ENCODE results near the gene COL1A1.

The COL1A1 gene

DNA sequence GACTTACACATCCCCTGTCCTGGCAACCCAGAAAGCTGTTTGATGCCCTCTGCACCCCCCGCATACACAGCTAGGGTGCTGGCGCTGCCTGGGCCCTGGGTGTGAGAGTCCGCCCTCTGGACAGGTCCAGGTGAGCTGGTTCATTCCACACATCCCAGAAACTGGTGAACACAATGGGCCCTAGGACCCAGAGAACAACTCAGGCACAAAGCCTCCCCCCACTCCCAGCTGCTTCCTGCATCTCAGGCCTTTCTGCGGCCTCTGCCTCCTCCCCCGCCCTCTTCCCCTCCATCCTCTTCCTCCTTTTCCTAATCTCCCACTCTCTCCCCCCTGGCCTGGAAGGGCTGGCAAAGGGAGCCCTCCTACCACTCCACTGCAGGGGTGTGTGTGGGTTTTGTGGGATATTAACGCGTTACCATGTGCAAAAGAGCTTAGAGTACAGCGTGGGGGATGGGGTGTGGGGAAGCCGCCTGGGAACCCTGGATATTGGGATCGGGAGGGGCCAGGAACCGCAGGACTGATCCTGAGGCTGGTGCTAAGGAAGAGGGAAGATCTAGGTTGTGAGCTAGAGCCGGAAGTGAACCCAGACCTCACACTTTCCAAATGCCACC, 49.4 kb downstream of the COL1A1 start:
- DNase-seq = peak; percentile 54

DNA sequence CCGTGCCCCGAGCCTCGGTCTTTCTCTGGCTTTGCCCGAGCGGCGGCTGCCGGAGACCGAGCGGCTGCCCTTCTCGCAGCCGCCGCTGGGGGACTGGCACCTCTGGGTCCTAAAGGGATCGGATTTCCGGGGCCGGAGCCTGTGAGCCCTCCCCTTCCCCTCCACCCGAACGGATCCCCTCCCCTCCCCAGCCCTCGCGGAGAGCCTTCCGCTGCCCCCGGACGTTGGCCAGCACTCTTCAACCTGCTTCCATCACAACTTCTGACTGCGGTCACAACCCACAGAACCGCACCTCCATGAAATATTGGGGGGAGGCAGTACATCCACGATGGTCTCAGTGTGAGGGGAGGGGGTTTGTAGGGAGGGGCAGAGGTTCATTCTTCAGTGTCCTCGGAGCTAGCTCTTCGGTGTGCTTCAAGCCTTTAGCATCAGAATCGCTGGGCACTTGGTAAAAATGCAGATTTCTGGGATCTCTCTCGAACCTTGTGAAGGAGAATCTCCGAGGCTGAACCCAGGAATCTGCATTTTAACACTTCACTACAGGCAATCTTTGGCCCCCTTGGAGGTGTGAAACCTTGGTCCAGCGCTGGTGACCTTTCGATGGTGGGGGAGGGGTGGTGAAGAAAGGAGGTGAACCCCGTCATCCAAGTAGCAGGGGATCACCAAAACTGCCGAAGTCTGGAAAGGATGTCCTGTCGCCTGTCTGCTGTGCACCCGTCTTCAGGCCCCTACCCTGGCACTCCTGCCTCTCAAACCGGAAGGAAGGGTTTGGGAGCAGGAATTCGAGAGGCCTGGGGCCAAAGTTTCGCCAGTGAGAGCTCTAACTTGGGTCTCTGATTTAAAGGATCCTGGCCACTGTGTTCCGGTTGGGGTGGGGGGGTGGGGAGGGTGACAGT, 50.1 kb downstream of the COL1A1 start:
- DNase-seq = peak; percentile 84

DNA sequence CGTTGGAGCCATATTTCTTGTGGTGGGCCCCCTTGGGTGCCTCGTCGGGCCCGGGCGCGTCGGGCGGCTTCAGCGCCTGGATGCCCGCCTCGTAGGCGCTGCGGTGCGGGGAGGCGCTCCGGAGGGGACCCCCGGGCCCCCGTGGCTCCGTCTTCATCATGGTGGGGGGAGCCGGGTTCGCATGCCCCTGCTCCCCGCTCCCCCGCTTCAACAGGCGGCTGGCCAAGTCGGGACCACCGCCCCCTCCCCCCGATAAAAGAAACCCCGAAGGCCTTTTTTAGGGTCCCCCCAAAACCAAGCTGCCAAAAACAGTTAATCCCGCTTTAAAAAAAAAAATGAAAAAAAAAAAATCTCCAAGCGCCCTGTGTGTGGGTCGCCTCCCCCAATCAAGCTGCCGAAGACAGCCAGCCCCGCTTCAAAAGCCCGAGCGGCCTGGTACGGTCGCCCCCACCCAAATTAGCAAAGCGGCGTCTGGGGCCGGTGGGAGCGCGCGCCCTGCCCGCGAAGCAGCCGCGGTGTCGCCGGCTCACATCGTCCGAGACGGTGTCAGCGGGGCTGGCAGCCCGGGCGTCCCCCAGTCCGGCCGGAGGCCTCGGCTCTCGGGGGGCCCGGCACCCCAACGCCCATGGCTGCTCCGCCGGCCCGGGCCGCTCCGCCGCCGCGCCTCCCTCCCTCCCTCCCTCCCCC, 50.9 kb downstream of the COL1A1 start, which contains the start of gene PPP1R9B:
Gene PPP1R9B (minus strand): TSS at position 324 of the 687 bp plus-strand sequence. CDS start 164 bp downstream, at position 160.
- DNase-seq = no peak

DNA sequence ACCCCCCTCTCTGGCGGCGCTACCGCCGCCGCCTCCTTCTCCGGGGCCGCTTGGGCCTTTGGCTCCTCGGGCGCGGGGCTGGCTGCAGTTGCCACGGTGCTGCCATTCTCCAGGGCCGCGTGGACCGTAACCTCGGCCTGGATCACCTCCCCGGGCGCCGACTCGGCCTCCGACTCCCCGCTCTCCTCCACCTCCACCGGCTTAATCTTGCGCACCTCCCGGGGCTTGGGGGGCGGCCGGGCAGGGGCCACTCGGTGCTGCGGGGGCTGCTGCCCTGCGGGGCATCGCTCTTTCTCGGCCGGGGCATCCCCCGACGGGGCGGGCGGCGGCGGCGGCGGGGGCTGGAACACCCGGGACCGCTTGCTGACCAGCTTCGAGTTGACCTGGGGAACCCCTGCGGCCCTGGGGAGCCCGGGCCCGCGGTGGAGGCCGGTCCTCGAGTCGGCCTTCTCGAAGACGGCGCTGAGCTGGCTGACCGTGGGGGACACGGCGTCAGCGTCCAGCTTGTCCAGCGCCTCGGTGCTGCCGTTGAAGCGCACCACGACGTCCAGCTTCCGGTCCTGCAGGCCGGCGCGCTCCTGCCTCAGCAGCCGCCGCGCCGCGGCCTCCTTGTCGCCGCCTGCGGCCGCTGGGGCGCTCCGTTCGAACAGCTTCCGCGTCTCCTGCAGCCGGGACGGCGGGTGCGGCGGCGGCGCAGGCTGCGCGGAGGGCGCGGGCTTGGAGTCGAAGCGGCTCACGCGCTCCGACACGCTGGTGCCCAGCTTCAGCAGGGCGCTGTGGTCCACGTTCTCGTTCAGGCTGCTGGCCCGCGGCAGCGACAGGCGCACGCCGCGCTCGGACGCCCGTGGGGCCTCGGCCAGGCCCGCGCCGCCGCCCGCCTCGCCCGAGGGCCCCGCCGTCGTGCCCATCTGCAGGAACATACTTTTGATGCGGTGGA, 51.7 kb downstream of the COL1A1 start:
- DNase-seq = peak; percentile 48

DNA sequence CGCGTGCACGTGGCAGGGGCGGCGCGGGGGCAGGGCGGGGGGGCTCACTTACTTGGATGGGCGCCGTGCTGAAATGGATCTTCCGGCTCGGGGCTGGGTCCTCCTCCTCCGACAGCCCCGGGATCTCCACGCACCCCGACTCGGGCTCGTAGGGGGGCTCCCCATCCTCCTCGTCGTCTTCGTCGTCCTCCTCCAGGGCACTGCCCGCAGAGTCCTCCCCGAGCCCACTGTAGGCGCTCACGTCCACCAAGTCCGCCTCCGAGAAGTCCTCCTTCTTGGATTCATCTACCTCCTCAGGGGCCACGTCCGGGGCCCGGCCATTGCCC, 52.4 kb downstream of the COL1A1 start:
- DNase-seq = no peak

DNA sequence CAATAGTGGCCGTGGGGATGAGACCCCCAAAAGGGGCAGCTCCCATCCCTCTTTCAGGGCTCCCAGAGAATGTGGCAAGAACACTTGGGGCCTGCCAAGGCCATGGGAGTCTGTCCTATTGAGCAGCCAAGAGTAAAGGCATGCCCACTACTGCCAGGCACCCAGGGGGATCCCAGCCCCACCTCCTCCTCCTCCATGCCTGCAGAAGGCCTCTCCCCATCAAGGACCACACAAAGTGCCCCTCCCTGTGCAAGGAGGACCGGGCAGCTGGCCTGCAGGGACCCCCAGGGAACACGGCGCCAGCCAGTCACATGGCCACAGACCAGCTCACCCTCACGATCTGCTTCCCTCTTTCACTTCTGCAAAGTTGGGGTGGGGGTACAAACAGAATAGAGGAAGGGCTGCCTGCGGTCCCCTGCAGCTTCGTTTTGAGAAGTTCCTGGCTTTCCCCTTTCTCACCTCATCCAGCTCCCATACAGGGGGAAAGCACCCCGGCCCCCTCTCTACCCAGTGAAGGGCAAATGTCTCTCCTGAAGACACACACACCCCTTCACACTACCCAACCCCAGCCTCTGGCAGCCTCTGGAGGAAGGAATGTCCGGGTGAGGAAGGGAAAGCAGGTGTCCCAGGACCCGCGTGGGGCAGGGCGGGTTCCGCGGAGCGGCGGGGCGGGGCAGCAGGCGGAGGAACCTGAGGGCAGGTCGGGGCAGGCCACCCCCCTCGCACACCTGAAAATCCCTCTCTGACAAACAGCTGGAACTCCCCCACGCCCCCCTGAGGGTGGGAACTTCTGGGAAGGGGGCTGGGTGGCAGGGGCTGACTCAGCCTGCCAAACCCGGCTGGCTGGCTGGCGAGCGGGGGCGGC, 53.0 kb downstream of the COL1A1 start:
- peak; percentile 42 for DNase-seq

DNA sequence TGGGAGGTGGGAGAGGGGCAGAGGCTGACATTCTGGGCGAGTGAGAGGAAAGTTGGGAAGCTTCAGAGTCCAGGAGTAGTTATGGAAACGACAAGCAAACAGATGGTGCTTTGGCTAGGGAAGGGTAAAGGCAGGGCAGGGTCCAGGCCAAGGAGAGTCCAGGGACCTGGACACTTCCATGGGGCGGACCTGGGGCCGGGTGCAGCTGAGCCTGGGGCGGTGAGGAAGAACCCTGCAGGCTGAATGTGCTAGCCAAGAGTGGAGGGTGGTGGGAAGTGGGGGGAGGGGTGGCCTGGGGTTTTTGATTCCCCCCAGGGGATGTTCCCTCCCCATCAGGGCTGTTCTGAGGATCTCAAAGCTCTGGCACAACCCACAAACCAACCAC, 53.6 kb downstream of the COL1A1 start:
- DNase-seq = no peak

DNA sequence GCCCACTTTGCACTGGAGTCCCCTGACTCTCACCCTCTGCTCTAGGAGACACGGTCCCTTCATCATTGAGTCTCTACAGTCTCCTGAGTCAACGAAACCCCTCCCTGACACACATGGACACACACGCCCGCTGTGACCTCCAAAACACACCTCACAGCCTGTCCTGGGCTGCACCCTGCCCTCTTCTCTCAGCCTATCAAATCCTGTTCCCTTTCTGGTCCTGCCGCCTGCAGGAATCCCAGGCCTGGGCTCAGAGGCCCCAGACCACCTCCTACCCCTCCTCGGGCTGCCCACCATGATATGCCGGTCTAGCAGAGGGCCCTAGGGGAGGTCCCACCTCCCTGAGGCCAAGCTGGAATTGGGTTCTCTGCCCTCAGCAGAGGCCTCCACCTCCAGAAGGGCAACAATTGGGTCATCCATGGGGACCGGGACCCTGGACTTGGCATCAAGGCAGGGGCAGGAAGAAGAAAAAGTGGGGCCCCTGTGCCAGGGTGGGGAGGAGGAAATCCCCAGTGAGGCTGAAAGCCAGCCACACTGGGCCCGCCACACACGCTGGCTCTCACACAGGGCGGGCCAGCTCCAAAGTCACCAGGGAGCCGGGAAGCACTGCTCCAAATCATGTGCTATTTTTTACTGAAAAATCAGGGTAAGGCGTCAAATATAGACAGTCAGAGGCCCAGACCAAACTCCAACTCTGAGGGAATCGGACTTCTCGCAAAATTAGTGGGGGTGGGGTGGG, 54.3 kb downstream of the COL1A1 start:
- no peak for DNase-seq

DNA sequence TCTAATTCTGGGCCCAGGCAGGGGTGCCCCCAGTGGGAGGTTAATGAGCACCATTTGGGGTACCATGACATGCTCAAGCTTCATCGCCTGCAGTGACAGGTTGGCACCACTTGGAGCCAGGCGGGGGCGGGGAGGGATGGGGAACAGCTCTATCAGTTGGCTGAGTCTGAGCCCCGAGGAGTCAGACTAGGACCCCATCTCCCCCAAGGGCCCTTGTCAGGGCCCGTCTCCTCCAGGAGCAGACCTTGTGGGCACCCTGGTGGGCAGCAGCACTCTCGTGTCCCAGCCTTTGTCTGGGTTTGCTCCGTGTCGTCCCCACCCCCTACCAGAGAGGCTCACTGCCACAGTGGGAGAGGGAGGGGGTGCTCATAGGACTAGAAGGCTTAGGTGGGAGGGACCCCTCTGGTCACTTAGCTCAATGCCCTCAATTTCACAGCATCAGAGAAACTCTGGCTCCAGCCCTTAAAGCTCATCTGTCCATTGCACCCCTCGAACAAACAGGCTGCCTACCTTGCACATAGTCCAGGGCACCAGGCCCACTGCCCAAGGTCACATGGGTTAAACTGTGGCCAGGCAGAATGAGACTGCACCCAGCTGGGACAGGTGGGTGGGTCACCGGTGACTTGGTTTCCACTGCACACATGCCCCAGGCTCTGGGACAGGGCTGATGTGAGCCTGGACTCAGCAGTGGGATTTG, 55.1 kb downstream of the COL1A1 start:
- DNase-seq = no peak

DNA sequence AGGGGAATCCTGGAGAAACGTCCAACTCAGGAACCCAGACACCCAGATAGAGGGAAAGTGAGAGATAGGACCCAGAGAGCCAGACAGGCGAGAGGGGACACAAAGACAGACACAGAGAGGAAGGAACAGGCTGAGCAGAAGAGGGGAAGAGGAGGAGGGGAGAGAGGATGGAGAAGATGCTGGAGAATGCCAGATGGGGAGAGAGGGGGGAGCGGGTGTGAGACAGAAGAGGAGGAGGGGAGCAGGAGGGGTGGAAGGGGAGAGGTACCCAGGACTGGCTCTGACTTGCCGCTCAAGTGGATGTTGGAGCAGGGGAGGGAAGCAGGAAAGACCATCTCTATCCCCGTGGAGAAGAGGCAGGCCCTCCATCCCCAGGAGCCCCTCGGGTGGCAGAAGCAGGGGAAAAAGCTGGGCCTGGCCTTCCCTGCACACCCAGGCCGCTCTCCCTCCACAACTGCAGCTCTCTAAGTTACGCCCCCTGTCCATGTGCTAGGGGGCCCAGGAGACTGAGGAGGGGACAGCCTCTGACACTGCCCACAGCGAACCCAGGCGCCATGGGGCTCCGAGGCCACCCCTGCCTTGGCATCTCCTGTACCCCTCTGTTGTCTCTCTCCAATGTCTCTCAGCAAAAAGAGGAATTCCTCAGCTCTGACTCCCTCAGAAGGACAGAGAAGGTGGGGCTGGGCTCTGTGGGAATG, 55.8 kb downstream of the COL1A1 start:
- no peak for DNase-seq

DNA sequence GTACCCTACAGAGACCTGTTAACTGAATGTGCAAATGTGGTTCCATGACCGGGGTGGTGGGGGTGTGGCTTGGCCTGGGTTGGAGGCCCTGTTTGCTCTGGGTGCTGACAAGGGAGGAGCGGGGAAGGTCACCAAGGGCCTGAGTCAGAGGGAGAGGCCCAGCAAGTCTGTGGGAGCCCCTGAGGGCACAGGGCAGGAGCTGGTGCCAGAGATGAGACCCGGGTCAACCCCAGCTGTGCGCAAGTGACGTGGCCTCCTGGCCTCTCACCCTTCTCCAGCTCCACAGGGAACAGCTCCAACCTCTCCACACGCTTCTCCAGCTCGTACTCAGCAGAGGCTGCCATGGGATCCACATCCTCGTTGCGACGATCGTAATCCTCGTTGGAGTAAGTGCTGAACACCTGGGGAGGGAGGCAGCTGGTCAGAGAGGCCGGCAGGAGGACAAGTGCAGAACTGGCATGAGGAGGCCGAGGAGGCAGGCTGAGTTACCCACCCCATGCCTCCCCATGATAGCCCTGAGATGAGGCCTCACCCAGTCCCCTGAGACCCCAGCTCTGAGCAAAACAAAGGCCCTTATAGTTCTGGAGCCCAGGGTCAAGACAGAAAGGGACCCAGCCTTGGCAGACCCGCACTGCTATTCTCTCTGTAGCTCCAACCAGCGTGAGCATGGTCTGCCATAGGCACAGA, 56.4 kb downstream of the COL1A1 start:
- no peak for DNase-seq

DNA sequence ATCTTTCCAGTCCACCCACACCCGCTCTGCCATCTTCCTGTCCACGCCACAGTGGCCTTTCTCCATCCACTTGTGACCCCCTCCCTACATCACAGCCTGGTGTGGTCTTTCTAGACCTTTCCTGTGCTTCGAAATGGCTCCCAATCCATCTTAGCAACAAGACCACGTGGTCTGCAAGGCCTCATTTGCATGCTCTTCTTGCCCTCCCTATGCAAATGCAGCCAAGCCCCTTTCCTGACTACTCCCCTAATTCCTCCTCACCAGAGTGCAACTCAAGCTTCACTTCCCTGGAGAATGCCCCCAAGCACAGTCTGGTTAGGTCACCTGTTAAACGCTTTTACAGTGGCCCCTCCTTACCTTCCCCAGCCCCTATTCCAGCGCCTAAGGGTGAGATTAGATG, 57.1 kb downstream of the COL1A1 start:
- DNase-seq = no peak

DNA sequence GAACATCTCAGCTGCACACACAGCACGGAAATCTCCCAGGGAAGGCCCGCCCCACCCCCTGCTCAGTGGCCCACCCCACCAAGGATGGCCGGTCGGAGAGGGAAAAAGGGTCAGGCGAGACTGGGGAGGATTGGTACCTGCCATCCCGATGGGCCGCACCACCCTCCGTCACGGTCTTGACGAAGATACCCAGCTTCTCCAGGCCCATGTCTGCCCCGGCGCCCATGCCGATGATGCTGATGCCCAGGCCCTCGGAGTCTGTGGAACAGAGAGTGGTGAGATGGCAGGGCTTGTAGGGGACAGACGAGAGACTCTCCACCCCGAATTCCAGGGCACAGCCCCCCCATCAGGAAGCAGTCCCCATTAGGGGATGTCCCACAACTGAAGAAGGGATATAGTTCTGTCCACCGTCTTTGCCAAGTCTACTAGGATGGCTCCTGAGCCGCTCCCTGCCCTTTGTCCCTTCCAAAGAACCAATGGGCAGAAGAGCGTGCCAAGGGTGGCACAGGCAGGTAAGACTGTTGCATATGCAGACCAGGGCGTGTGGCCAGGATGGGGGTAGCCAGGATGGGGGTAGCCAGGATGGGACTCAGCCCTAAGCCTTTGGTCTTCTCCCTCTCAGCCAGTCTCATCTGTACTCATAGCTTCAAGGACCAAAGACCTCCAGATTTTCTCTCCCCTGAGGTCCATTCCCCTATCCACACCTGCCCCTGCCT, 57.8 kb downstream of the COL1A1 start:
- no peak for DNase-seq

DNA sequence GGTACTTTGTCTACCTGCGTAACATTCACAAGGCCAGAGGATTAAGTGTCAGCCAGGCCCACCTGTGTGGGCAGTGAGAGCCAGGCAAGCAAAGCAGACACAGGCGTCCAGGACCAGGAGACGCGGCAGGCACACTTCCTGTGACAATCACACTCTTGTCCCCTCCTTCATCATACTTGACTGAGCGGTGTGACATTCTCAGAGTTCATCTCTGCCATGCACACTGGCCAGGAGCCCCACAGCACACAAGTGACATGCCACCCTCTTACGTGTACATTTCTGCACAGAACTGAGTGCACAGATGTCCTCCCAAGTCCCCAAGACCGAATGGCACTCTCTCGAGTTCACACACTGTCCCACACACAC, 59.7 kb downstream of the COL1A1 start:
- DNase-seq = no peak

DNA sequence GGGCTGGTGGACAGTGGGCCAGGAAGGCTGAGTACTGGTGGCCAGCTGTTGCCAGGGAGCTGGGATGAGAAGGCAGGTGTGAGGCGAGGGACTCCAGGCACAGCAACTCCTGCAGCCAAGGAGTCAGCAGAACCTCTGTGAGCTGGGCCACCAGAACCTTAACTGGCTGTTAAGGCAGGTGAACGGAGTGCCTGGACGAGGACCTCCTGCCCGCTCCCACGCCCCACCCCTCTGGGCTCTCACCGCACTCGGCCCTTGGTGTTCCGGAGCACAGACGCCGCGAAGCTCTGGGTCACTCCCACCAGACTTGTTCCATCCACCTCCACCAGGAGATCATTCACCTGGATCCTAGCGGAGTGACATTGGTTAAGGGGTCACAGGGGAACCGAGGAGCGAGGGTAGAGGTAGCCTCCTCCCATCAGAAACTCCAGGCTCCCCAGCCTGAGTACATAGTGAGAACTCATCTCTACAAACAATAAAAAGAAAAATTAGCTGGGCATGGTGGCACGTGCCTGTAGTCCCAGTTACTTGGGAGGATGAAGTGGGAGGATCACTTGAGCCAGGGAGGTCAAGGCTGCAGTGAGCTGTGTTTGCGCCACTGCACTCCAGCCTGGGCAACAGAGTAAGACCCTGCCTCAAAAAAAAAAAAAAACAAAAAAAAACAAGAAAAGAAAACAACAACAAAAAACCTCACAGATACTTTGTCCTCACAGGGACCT, 60.2 kb downstream of the COL1A1 start:
- no peak for DNase-seq

DNA sequence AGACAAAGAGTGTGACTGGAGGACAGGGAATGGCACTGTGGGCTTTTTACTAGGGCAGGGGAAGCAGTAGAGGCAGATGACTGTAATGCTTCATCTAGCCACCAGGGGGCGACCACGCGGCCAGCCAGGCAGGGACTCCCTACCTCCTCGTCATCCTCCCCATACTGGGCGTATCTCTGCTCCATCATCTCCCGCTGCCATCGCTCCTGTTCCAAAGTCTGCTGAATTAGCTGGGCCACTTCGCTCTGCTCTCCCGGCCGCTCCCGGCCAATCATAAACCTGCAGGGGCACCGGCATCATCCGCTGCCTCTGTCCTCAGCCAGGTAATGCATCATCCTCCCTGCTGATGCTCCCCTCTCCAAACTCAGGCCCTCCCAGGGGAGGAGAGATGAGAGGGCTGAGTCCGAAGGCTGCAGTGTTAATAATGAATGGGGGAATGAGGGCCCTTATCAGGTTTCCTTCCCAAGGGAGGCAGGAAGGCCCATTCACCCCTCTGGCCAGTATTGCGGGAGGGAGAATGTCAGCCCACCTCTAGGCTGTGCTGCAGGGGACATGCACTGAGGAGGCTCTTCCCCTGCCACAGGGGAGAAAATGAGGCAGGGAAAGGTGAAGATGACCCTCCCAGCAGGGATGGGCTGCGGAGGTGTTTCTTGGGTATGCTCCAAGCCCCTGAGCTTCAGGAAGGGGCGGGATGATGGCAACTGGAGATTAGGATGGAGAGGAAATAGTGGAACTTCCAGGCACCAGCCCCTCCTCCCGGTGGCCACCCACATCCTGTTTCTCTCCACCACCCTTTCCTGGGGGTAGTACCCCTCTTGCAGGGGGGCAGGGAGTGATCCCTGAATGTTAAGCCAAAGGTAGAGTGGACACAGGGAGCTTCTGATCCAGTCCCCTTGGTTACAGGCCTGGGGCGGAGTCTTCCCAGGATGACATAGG, 61.2 kb downstream of the COL1A1 start:
- peak; percentile 80 for DNase-seq

Measured in activated gamma-delta T cell treated with Interleukin-2 at 50 U/mL for 16 hours (primary cell).